AG04450 (cell line): ENCODE measurements around the gene PFKFB2. TPM values are rescaled to one million over a fixed set of nuclear protein-coding genes. Genes with fewer than 3 reads are reported as not detected.
"Not testable (repeated sequence)": the region's sequence is repeated elsewhere in the genome, so short reads cannot be mapped to it uniquely, and the experiment has no call there.

Experiments used
- CTCF ChIA-PET: fragments of 300-600, 350-600 bp; formaldehyde crosslinking; extraction: SDS; loops from one replicate; lab custom pipeline; 2022; ENCODE audit warnings: antibody characterized with exemption, inconsistent platforms; lab: Charles Lee
- POLR2A ChIA-PET: fragments of 350-600 bp; formaldehyde crosslinking; extraction: SDS; loops from one replicate; lab custom pipeline; 2021; ENCODE audit warnings: antibody characterized with exemption, inconsistent platforms; lab: Yijun Ruan, JAX
- DNase-seq: peaks from one replicate; pipeline ENCODE4 v3.0.0-alpha.2; 2011; ENCODE audit warnings: low read depth, low spot score
- H3K27ac ChIP-seq: one replicate; pipeline ENCODE4 v1.5.1; 2012; ENCODE audit warnings: low read depth, low read length, control low read depth
- H3K27me3 ChIP-seq: one replicate; pipeline ENCODE4 v1.6.0; 2012; ENCODE audit warnings: low read length; ENCODE audit not compliant: control insufficient read depth, insufficient read depth
- H3K4me3 ChIP-seq: 2 replicates; pipeline ENCODE4 v1.5.1; 2011; ENCODE audit warnings: mild to moderate bottlenecking, low read depth, low read length, control low read depth
- H3K9me3 ChIP-seq: 2 replicates; pipeline ENCODE4 v1.5.1; 2012; ENCODE audit warnings: low read length; ENCODE audit not compliant: control insufficient read depth, insufficient read depth
- polyA plus RNA-seq: library from polyadenylated mRNA; depleted of rRNA; stranded (reverse); fragments of >200 nt; gene quantifications from 2 replicates; pipeline ENCODE4 v1.2.3, GENCODE V29; 2011
- TF ChIP-seq, protein P1 (sequence below): IDR thresholded peaks from 2 replicates; pipeline ENCODE4 v1.5.1; 2011; ENCODE audit warnings: low read depth, low read length, control low read depth, inconsistent platforms

The PFKFB2 gene
- polyA plus RNA-seq, 1 experiment, result 1.7 TPM

DNA sequence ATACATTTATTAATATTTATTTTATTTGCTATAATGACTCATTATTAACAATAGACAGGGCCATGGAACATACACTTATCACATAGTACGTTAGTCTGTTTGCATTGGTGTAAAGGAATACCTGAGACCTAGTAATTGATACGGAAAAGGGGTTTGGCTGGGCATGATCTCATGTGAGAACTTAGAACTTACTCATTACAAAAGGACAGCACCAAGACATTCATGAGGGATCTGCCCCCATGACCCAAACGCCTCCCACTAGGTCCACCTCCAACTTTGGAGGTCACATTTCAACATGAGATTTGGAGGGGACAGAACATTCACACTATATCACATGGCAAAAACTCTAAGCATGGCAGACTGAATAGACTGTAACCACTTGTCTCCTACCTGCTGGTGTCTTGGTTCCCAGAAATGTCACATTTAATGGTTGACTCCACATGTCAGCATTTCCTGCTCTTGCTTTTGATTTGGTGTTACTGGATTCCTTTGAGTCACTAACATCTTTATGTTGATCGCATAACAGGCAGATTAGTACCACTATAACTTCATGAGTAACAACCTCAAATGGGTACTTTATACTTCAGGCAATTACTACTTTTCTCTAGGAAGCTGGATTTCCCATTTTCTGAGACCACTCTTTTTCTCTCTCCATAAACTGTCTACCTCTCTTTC lies 17.1 kb upstream of the PFKFB2 start:
- peaks cover 2% of the 10 kb centered on the region for H3K27me3 ChIP-seq
- ChIA-PET POLR2A (no interaction called here), CTCF (interaction anchor here (1.3 to 1.8 kb wide), 2 partner anchors 13 to 14 kb away, joined by 5 read pairs; no protein-coding TSS in a partner anchor)
- no peaks in the 10 kb centered on the region for H3K9me3 ChIP-seq
- no peak overlapping the region for H3K4me3 ChIP-seq
- TF ChIP-seq, protein P1, sequence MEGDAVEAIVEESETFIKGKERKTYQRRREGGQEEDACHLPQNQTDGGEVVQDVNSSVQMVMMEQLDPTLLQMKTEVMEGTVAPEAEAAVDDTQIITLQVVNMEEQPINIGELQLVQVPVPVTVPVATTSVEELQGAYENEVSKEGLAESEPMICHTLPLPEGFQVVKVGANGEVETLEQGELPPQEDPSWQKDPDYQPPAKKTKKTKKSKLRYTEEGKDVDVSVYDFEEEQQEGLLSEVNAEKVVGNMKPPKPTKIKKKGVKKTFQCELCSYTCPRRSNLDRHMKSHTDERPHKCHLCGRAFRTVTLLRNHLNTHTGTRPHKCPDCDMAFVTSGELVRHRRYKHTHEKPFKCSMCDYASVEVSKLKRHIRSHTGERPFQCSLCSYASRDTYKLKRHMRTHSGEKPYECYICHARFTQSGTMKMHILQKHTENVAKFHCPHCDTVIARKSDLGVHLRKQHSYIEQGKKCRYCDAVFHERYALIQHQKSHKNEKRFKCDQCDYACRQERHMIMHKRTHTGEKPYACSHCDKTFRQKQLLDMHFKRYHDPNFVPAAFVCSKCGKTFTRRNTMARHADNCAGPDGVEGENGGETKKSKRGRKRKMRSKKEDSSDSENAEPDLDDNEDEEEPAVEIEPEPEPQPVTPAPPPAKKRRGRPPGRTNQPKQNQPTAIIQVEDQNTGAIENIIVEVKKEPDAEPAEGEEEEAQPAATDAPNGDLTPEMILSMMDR, result no peak
- H3K27ac ChIP-seq, result no peak overlapping the region
- no peak for DNase-seq

DNA sequence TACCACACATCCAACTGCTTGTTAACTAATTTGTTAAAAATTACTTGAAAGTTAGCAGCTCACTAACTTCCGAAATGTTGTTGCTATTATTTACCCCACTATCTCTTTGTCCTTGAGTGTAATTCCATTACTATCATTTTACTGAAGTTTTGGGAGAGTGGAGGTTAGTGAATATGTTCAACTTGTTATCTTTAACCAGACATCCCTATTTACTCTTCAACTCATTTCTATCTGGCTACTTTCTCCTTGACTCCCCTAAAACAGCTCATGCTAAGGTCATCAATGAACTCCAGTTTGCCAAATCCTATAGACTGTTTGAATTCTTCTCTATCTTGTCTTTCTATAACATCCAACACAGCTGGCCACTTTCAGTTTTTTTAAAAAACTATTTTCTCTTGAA lies 16.2 kb upstream of the PFKFB2 start:
- CTCF ChIA-PET, result interaction anchor here (1.0 to 1.8 kb wide), 3 partner anchors 12 to 13 kb away, joined by 3 to 5 read pairs (median 5); no protein-coding TSS in a partner anchor
- TF ChIP-seq, protein P1, result no peak
- Histone ChIP-seq H3K27ac (no peak overlapping the region), H3K9me3 (no peaks in the 10 kb centered on the region), H3K27me3 (no peaks in the 10 kb centered on the region), H3K4me3 (no peak overlapping the region)
- POLR2A ChIA-PET, result no interaction called here
- DNase-seq, result no peak

DNA sequence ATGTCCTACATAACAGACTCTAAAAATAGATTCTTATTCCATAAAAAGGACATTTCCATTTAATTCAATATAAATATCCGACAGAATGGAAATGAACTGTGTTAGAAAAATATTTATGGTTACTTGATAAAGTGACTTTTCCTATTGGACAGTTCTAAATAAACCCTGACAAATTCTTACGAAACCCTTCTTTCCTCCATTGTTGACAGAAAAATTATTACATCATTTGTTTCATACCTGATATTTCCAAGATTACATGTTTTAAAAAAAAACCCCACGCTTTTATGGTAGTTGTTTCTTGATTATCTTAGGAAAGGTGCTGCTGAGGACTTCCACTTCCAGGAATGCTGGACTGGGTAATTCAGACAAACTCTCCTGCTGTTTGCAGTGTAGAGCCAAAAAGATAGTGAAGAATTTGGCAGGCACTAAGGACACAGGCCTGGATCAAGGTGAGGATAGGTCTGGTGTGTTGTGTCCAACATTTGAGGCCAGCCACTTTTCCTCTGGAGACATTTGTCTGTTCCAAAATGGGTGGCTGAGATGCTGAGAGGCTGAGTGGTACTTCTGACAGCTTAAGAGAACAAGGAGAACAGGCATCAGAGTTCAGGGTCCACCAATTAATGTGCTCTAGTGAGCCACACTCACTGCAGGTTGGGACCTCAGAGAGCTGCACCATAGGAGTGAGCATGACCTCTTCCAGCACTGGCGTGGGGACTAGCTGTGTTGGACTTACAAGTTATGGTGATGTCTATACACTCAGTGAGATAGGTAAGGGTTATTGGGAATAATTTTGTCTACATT lies 13.5 kb upstream of the PFKFB2 start:
- no peak for DNase-seq
- ChIA-PET CTCF (interaction anchor here (0.7 to 1.9 kb wide), 5 partner anchors 10 to 823 kb away, joined by 3 to 10 read pairs (median 3); no protein-coding TSS in a partner anchor), POLR2A (no interaction called here)
- Histone ChIP-seq H3K27me3 (no peaks in the 10 kb centered on the region), H3K9me3 (no peaks in the 10 kb centered on the region), H3K27ac (no peak overlapping the region), H3K4me3 (no peak overlapping the region)
- TF ChIP-seq, protein P1, result no peak

DNA sequence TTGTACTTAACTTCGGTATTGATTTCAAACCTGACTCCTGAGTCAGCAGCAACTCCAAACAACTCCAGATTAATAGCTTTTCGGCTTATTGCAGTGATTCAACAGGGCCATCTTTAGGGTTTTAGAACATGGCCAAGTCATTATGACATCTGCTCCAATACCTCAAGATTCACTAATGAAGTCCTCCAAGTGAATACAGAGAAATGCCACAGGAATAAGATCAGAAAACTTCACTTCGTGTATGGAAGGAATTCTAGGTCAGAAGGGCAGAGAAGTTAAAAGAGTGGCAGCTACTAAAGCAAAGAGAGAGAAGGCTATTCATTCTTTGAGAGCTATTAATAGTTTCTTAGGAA lies 12.9 kb upstream of the PFKFB2 start:
- no peak for DNase-seq

DNA sequence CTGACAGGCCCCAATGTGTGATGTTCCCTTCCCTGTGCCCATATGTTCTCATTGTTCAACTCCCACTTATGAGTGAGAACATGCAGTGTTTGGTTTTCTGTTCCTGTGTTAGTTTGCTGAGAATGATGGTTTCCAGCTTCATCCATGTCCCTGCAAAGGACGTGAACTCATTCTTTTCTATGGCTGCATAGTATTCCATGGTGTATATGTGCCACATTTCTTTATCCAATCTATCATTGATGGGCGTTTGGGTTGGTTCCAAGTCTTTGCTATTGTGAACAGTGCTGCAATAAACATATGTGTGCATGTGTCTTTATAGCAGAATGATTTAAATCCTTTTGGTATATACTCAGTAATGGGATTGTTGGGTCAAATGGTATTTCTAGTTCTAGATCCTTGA lies 11.7 kb upstream of the PFKFB2 start:
- H3K4me3 ChIP-seq, H3K27me3 ChIP-seq, H3K27ac ChIP-seq, DNase-seq, H3K9me3 ChIP-seq, POLR2A ChIA-PET: not testable (repeated sequence)
- CTCF ChIA-PET, result interaction anchor here (1.9 kb wide), 1 partner anchor 8 kb away, joined by 10 read pairs; no protein-coding TSS in a partner anchor

More for the DNA sequence above, 12.9 kb upstream of the PFKFB2 start:
- CTCF ChIA-PET, result interaction anchor here (0.6 to 1.9 kb wide), 4 partner anchors 10 to 580 kb away, joined by 3 to 10 read pairs (median 3); no protein-coding TSS in a partner anchor
- Histone ChIP-seq H3K9me3 (no peaks in the 10 kb centered on the region), H3K27ac (no peak overlapping the region), H3K4me3 (no peak overlapping the region), H3K27me3 (no peaks in the 10 kb centered on the region)
- POLR2A ChIA-PET, result no interaction called here
- TF ChIP-seq, protein P1, result no peak
